22Rv1 (cell line): Measurements from ENCODE around the gene PLXND1.

Experiments
- ZFX ChIP-seq: fragments of 450-650 bp; IDR thresholded peaks from 2 replicates; pipeline ENCODE4 v1.6.1; 2017; ENCODE audit warnings: antibody characterized with exemption, borderline replicate concordance
- TF ChIP-seq, protein P1 (sequence below): fragments of 450-650 bp; IDR thresholded peaks from 2 replicates; pipeline ENCODE4 v1.5.1; 2017; ENCODE audit warnings: mild to moderate bottlenecking

DNA sequence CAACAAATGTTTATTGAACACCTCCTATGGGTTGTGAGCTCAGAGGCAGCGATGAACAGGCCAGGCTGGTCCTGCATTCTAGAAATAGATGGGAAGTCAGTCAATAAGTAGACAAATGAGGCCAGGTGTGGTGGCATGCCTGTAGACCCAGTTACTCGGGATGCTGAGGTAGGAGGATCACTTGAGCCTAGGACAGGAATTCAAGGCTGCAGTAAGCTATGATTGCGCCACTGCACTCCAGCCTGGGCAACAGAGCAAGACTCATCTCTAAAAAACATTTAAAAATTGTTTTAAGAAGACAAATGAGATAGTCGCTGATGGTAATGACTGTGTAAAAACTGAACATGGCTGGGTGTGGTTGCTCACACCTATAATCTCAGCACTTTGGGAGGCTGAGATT is 82.4 kb downstream of the PLXND1 start:
- TF ChIP-seq, protein P1, sequence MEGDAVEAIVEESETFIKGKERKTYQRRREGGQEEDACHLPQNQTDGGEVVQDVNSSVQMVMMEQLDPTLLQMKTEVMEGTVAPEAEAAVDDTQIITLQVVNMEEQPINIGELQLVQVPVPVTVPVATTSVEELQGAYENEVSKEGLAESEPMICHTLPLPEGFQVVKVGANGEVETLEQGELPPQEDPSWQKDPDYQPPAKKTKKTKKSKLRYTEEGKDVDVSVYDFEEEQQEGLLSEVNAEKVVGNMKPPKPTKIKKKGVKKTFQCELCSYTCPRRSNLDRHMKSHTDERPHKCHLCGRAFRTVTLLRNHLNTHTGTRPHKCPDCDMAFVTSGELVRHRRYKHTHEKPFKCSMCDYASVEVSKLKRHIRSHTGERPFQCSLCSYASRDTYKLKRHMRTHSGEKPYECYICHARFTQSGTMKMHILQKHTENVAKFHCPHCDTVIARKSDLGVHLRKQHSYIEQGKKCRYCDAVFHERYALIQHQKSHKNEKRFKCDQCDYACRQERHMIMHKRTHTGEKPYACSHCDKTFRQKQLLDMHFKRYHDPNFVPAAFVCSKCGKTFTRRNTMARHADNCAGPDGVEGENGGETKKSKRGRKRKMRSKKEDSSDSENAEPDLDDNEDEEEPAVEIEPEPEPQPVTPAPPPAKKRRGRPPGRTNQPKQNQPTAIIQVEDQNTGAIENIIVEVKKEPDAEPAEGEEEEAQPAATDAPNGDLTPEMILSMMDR = no peak
- no peak for TF ChIP-seq ZFX
